Left ventricle myocardium superior (tissue), 1 donor: ENCODE measurements around the gene NFATC1. TPM values are rescaled to one million over a fixed set of nuclear protein-coding genes. Genes with fewer than 3 reads are reported as not detected.

Experiments
- ATAC-seq: fragments of 200-7000 bp; cut with Tn5 transposase; one replicate; pipeline ENCODE4 v1.9.1; 2020; ENCODE audit warnings: mild to moderate bottlenecking, moderate library complexity
- DNase-seq: peaks from one replicate; pipeline ENCODE4 v3.0.0-alpha.2; 2020
- intact Hi-C: fragments of 100-400 bp; cut with micrococcal nuclease; formaldehyde crosslinking; loops from one replicate; pipeline ENCODE4 v1.11.0; 2022
- total RNA-seq: library from RNA; stranded (reverse); fragmentation: NEBNext Ultra II Directional; extraction: Animal tissue kit (Norgen Biotek cat#: 25700); gene quantifications from one replicate; pipeline ENCODE4 v1.2.1, GENCODE V29; 2021
- donor health status: DM: no; HTN: yes; CAD: no; lungs with severe emphysema.

The NFATC1 gene
- total RNA-seq, 1 donor from 2014 or later: 18.7 TPM

DNA sequence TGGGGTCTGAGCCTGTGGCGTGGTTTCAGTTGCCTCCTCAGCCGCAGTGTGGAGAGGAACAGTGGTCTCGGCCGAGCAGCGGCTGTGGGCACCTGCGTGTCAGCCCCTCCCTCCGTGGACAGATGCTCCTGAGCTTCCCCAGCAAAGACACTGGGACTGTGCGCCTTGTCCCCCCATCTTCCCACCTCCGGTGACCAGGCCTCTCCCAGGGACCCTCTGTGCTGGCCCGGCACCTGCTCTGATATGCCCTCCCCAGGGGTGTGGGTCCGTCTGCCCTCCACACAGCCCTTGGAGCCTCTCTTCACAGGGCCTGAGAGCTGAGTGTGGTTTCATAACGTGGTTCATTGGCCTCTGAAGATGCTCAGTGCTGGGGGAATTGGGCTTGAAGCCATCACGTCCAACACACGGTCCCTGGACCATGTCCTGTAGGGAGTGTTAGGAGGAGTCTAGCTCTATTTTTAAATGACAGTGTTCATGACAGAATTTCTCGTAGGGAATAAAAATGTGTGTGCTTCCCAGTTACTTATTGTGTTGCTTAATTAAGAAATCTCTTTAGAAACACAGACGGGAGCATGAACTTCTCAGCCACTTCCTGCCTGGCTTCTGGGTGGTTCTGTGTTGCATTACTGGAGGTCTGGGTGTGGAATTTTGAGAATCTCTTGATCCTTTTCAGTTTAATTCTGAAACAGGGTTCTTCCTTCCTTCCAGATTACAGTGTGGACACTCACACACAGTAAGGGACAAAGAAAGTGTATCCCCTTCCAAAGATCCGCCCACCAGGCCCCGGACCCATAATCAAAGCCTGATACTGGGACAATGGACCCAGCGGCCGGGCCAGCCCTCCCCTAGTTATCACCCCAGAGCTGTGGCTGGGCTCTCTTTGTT, 110.7 kb downstream of the NFATC1 start:
- intact Hi-C loops: no loop called here
- ATAC-seq (peak; percentile 77), DNase-seq (peak; percentile 66)

DNA sequence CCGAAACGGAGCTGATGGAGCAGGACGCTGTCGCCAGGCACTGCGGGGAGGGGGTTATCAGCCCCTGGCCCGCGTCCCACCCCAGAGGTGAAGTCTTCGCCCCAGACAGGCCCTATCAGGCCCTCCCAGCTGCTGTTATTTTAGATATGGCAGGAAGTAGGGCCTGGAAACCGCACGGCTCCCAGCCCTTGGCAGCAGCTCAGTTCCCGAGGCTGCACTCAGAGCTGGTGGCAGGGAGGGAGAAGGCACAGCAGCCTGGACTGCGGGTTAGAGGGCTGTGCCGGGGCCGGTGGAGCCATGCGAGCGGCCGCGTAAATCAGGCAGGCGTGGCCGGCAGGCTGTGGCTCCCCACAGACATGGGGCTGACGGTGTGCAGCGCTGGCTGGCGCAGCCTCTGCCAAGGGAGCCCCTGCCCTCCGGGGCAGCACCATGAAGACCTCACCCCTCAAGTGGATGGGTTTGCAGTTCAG, 111.4 kb downstream of the NFATC1 start:
- intact Hi-C loops: no loop called here
- DNase-seq: peak; percentile 89
- peak; percentile 93 for ATAC-seq

DNA sequence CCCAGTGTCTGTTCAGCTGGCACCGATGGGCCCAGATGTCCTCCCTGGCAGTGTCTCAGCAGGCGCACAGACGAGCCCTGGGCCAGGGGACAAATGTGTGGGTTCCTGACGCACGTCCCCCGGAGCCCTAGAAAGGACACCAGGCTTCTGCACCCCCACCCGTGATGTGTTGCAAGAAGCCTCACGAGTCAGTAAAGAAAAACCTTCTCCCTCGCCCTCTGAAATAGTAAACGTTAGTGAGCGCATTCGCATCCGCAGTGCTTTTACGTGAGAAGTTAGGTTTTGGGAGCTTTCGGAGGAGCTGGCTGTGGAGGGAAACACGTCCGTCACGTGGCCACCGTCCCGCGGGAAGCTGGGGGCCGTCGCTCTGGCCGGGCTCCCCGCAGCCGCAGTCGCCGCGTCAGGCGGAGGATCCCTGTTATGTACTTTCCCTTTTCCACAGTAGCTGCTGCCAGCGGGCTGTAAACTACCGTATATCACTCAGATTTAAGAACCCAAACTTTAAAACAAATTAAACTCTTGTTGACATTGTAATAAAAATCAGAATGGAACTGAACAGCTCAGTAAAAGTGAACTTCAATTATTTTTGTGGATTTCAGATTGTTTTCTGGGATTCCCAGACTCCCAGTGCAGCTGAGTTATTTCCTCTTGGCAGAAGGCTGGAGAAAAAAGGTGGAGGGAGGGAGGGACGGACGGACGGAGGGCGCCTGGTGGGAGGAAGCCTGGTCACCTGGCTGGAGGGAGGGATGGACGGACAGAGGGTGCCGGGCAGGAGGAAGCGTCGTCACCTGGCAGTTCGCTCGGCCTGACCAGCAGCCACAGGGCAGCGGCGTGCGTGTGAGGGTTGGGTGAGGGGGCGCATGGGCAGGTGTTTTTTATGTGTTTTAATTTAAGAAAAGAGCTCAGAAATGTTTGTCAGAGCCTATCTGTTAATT, 112.1 kb downstream of the NFATC1 start:
- intact Hi-C loops: no loop called here
- peak; percentile 76 for ATAC-seq

DNA sequence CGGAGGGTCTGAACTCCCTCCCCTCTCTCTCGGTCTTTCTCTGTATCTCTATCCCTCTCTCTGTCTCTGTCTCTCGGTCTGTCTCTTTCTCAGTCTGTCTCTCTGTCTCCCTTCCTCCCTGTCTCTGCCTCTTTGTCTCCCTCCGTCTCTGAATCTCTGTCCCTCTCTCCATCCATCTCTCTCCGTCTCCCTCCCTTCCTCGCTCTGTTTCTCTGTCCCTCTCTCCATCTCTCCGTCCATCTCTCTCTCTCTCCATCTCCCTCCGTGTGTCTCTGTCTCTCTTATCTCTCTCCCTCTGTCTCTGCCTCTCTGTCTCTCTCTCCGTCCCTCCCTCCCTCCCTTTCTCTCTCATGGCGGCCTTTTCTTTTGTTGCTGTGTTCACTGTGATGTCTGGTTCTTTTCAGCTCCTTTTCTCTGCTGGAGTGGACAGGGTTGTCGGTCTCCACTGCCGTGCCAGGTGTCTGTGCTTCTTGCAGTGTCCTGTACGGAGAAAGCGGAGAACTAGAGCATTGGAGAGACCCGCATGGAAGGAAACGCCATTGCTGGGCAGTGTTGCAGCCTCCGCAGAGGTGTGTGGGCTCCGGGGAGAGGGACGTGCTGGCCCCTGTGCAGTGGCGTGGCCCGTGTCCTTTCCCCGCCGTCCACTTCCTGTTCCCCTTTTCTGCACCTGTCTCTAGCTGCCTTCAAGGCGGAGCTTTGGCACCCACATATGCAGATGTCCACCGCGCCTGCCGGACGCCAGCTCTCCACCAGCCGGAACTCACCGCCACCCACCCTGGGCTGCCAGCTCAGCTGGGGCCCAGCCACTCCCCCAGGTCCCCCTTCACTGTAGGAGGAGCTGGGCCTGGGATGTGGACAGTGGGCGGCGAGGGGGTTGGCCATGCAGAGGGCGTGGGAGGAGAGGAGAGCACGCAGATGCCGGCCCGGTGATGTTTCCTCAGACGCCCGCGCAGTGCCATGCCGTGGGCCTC, 113.1 kb downstream of the NFATC1 start:
- ATAC-seq (no peak), DNase-seq (peak; percentile 33)
- intact Hi-C loops: no loop called here

More for the DNA sequence above, 112.1 kb downstream of the NFATC1 start:
- peak; percentile 90 for DNase-seq

DNA sequence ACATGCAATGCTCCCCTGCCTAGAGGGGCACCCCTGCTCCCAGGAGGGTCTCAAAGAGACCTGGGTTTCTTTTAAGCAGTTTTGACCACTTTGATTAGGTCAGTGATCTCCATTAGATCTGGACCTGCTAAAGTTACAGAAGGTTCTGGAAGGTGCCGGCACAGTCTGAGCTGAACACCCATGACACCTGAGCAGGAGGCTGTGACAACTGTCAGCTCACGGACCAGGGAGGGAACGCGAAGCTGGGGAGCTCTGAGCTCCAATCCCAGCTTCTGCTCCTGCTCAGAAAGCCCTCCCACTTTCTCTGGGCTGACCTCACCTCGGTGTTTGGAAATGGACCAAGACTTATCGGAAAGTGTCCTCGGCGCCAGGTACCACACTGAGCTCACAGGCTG, 113.8 kb downstream of the NFATC1 start:
- intact Hi-C loops: no loop called here
- ATAC-seq (no peak), DNase-seq (no peak)

DNA sequence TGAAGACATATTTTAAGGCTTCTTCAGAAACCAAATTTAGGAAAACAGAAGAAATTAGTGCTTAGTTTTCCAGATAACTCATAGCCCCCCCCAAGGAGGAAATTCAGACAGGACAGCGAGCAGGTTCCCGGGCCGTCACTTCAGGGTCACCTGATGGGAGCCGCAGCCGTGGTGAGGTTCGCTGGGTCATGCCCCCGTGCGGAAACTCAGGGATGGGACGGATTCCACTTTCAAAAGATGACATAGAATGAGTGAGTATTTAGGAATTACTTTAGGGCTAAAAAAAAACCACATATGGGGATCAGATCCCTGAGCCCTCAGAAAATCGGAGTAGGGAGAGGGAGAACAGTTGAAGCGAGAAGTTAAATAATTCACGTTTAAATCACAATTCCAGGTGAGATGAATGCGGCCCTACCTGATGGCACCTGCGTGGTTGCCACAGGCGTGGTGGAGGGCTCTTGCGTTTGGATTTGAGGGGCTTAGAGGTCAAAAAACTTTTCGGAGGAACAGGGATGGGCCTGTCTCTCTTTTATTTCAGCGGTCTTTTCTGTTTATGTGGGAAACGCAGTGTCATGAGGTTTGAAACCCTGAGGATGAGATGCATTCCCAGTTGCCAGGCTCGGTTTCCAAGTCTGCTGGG, 114.4 kb downstream of the NFATC1 start:
- peak; percentile 11 for DNase-seq
- no peak for ATAC-seq
- intact Hi-C loops: no loop called here

DNA sequence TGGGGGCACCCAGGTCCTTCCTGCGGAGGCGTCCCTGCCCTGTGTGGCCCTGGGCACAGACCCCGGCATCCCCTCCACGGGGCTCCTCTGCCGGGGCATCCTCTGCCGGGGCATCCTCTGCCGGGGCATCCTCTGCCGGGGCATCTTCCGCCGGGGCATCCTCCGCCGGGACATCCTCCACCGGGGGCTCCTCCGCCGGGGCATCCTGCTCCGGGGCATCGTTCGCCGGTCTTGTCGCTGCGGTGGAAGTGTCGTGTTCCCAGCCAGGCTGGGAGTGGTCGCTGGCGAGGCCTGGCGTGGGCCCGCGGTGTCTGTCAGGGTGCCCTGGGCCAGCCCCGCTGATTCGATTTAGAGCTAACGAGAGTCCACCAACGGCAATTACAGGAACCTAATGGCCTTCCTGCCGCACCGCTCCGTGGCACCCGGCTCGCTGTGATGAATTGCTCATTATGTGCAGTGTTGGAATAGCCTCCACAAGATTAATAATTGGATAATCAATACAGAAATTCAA, 115.1 kb downstream of the NFATC1 start:
- ATAC-seq (no peak), DNase-seq (peak; percentile 17)
- intact Hi-C loops: no loop called here

DNA sequence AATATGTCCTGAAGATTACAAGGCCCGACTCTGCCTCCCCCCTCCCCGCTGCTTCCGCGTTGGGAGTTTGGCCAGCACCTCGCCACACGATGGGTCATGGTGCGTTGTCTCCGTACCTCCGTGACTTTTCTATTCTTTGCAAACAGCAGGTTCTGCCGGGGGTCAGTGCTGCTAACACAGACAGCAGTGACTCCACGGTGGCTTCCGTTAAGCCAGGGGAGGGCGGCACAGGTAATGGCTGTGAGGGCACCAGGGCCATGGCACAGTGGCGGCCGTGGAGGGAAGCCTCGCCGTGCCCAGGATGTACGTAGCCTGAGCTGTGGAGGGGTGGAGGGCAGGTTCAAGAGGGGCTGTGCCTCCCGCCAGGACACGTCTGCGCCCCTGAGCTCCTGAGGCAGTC, 115.5 kb downstream of the NFATC1 start:
- intact Hi-C loops: no loop called here
- ATAC-seq (no peak), DNase-seq (peak; percentile 23)

DNA sequence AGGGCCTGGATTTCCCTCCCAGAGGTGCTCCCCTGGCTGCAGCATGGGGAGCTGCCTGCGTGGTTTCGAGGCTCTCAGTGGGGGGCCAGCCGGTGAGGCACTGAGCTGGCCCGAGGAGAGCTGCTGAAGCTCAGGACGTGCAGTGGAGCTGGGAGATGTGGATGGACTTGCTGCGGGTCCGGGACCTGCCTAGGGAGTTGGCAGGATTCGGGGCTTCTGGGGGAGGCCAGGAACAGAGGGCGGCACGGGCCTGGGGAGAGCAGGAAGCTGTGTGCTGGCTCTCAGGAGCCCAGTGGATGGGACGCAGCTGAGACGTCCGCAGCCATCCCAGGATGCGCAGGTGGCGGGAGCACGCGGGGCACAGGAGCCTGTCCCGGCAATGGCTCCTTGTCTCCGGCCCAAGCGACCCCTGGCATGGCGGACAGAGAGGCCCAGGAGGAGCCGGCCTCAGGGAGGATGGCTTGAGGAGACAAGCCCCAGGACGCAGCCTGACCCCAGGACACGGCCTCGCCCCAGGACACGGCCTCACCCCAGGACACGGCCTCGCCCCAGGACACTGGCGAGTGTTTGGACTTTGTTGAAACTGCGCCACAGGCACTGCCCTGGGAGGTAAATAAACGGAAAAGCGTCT, 116.1 kb downstream of the NFATC1 start:
- intact Hi-C loops: no loop called here
- DNase-seq (peak; percentile 20), ATAC-seq (no peak)

DNA sequence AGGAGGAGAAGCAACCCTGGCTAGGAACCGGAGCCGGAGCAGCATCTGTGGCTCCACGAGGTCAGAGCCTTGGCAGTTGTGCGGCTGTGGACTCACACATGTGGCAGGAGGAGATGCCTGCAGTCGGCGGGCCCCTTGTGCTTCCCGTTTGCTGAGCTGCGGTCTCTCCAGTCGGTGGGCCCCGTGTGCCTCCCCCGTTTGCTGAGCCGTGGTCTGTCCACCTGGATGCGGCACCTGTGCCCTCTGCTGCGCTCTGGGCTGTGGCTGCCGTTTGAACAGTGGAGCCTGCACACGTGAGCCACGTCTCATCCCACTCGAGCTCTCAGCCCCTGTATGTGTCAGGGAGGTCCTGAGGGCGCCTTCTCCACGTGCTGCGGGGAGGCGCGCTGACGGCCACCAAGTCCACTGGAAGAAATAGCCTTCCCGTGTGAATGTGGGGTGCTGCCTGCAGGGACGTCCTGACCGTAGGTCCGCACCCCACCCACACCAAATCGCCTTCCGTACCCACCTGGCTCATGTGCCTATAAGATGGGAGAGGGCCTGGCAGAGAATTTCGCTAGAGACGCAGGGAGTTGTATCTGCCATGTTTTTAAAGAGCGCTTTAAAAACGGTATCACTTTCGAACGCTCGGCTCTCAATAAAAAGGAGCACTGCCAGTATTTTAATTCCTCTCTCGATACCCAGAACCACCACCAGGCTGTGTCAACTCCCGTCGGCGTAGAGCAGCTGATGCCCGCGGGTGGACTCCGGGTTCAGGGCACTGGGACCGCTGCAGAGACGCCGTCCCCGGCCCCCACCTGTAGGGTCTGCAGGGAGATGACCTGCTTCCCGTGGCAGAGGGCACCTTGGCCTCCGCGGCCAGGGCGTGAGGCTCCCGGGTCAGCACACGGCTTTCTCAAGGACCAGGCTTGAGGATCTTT, 117.0 kb downstream of the NFATC1 start:
- intact Hi-C loops: no loop called here
- no peak for ATAC-seq
- peak; percentile 25 for DNase-seq

DNA sequence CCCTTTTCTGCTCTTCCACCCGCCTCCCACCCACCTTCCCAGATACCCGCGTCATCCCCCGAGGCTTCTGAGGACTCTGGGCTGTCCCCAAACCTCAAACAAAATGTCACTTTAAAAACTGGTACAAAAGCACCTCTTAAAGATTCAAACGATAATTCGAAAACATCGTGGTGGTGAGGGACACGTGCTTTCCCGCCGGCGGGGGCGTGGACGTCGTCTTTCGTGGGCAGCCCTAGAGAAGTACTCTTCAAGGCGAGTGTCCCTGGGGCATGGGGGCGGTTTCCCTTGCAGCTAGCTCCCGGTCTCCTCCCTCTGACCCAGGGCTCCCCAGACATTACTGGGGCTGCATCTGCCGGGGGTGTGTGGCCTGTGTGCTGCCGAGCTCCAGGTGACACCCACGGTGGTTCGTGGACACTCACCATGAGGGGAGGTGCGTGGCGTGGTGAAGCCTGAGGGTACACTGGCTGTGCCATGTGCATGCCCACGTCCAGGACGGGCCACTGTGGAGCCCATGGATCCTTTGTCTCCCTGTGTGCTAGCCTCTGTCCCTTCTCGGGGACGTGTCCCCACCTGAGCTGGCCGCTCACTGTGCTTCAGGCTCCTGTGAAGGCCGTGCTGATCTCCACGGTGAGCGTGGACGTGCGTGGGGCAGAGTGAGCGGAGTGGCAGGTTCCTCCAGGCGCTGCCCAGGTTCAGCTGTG, 117.8 kb downstream of the NFATC1 start:
- DNase-seq: no peak
- ATAC-seq: no peak
- intact Hi-C loops: no loop called here

DNA sequence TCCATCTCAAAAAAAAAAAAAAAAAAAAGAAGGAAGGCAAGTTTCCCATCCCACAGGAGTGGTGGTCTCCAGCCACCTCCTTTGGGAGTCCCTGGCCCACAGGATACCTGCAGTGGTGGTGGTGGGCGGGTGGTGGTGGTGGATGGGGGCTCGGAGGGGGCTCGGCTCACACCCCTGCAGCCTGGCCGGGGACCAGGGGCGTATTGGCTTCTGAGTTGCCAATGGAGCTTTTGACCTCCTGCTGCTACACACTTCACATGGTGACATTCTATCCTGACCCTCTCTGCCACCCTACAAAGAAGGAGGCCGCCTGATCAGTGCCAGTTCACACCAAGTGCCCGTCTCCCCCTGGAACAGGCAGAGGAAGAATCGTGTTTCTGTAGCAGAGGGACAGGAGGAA, 119.6 kb downstream of the NFATC1 start:
- DNase-seq (no peak), ATAC-seq (no peak)
- intact Hi-C loops: no loop called here

DNA sequence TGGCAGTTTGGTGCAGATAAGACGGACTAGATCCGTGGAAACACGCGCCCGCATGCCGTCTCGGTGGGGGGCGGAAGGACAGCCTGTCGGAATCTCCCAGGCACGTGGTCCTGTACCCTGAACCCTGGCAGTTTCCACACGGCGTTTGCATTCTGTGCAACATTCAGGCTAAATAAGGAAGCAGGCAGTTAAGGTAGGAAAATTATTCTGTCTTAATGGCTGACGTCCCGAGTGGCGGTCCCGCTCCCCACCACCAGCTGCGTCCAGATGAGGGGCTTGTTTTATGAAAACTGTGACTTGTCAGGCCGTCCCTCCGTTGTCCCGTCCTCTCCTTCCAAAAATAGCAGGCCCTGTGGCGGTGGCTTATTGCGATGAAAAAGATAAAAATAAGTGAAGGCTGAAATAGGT, 120.2 kb downstream of the NFATC1 start:
- DNase-seq: no peak
- no peak for ATAC-seq
- intact Hi-C loops: no loop called here

DNA sequence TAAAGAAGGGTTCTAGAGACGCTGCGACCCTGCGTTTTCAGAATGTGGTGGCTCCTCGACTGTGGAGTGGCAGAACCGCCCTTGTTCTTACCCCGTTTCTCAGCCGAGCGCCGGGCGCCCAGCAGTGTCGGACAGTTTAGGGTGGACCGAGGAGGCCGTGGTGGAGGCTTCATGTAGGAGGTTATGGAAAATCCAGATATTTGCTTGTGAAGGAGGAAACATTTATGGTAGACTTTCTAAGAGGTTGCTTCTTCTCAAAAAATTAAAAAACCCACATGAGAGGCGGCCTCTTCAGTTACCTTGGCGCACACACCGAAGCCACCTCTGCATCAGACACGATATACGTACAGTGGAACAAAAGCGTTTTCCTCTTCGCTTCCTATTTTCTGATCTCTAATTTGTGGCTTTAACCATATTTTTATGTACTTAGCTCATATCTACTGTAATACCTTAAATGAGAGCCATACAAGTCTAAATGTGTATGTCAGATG, 120.8 kb downstream of the NFATC1 start:
- ATAC-seq: no peak
- intact Hi-C loops: no loop called here
- no peak for DNase-seq

DNA sequence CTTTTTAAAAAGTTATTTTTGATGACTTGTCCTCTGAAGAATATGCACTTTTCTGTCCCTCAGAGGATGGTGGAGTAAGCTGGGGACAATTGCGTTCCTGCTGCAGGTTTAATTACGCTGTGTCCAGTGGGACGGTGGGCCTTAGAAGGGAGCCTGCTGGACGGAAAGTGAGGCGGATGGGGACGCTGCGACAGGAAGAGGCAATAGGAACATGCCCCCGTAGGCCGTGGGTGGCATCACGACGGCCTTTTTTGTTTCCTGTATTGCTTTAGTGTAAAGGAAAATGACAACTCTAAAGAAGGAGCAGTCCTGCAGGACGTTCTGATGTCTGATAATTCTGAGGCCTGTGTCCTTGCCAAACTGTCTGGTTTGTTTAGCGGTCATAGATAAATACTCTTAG, 121.6 kb downstream of the NFATC1 start:
- DNase-seq: no peak
- no peak for ATAC-seq
- intact Hi-C loops: no loop called here
